GM19351 (cell line): ENCODE results near the gene SELENOH.

Experiments used
- ATAC-seq: cut with Tn5 transposase; IDR thresholded peaks from one replicate; pipeline ENCODE4 v1.9.1; 2021; ENCODE audit warnings: mild to moderate bottlenecking, moderate library complexity; ENCODE audit not compliant: unreplicated experiment

Gene SELENOH

GRCh38 chr11:57745206-57745605 lies 3.9 kb downstream of the SELENOH start:
- ATAC-seq, result no peak

- no peak for ATAC-seq
Measured at GRCh38 chr11:57746920-57747319, 5.6 kb downstream of the SELENOH start.

GRCh38 chr11:57751176-57751575 lies 9.9 kb downstream of the SELENOH start:
- no peak for ATAC-seq

GRCh38 chr11:57751676-57752253 lies 10.5 kb downstream of the SELENOH start, which contains the start of gene BTBD18:
BTBD18 (minus strand) TSS chr11:57751819; CDS start chr11:57751188, 631 bp downstream.
- peak; percentile 61 for ATAC-seq

- ATAC-seq, result no peak
Measured at GRCh38 chr11:57752954-57753353, 11.7 kb downstream of the SELENOH start.

GRCh38 chr11:57758174-57758573 lies 16.9 kb downstream of the SELENOH start:
- ATAC-seq, result no peak

GRCh38 chr11:57761301-57762234 lies 20.3 kb downstream of the SELENOH start, which contains the start of gene CTNND1:
CTNND1 (plus strand) TSS chr11:57761802; CDS start chr11:57791479, 29,677 bp downstream.
- peak; percentile 91 for ATAC-seq

GRCh38 chr11:57762235-57762861 lies 21.1 kb downstream of the SELENOH start:
- no peak for ATAC-seq

- no peak for ATAC-seq
Measured at GRCh38 chr11:57763568-57763967, 22.3 kb downstream of the SELENOH start.

- no peak for ATAC-seq
Measured at GRCh38 chr11:57764021-57764420, 22.7 kb downstream of the SELENOH start.

- ATAC-seq, result no peak
Measured at GRCh38 chr11:57764566-57764965, 23.3 kb downstream of the SELENOH start.

GRCh38 chr11:57764972-57765371 lies 23.7 kb downstream of the SELENOH start:
- ATAC-seq, result no peak

- no peak for ATAC-seq
Measured at GRCh38 chr11:57770793-57771192, 29.5 kb downstream of the SELENOH start.

GRCh38 chr11:57771365-57771764 lies 30.1 kb downstream of the SELENOH start:
- ATAC-seq, result no peak

- ATAC-seq, result no peak
Measured at GRCh38 chr11:57772562-57772961, 31.3 kb downstream of the SELENOH start.

- ATAC-seq, result no peak
Measured at GRCh38 chr11:57773026-57773598, 31.8 kb downstream of the SELENOH start.

- ATAC-seq, result no peak
Measured at GRCh38 chr11:57775491-57775890, 34.2 kb downstream of the SELENOH start.

- ATAC-seq, result no peak
Measured at GRCh38 chr11:57776031-57776521, 34.8 kb downstream of the SELENOH start.

GRCh38 chr11:57776577-57777210 lies 35.4 kb downstream of the SELENOH start:
- ATAC-seq, result no peak

GRCh38 chr11:57777969-57778317 lies 36.7 kb downstream of the SELENOH start:
- no peak for ATAC-seq
